Head of caudate nucleus (tissue), 42 donors: ENCODE data around the gene MRPL40.

Experiments used
- DNase-seq, 42 donors: peaks; one replicate each; pipeline versions ENCODE4 v3.0.0 to v3.0.0-alpha.2; 2020 to 2021; ENCODE audit warnings: mixed read lengths in 7 of 42
- intact Hi-C: fragments of 100-400 bp; cut with DNase I; formaldehyde crosslinking; loops from one replicate; pipeline ENCODE4 v1.15.0; 2022

MRPL40 gene

DNA sequence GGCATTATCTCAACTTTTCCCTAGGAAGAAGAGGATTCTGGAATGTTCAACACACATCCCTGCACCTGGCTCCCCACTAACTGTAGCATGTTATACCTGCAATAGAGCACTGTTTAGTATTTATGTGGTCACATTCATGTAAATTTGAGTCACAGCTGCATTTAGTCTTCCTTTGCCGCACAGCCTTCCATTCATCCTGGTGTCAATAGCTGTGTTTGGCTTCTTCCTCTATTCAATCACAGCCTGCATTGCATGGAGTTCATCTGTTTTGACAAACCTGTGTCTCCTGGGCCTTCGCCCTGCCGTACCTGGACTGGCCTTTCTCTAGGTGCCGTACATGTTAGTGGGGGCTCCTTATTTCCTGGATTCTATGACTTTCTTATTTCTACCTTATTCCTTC, 19.2 kb downstream of the MRPL40 start:
- intact Hi-C loops = no loop called here
- DNase-seq = no peak

DNA sequence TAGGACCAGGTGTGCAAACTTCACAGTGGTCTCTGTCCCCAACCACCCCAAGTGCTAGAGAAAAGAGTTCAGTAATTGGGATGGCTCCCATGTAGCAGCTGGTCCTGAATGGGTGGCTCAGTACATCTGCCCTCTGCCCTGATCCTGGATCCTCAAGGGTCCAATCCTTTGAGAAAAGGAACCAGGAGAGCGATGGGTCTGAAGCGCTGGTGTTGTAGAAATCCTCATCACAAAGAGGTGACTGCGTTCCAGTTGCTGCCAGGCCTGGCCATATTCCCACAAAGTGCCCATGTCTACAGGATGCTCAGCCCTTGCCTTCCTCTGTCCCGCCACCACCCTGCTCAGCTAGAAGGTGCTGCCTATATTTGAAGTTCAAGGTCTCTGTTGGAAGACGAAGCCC, 21.4 kb downstream of the MRPL40 start:
- intact Hi-C loops = no loop called here
- peak in 1 of 42 donors; percentile 8 for DNase-seq

DNA sequence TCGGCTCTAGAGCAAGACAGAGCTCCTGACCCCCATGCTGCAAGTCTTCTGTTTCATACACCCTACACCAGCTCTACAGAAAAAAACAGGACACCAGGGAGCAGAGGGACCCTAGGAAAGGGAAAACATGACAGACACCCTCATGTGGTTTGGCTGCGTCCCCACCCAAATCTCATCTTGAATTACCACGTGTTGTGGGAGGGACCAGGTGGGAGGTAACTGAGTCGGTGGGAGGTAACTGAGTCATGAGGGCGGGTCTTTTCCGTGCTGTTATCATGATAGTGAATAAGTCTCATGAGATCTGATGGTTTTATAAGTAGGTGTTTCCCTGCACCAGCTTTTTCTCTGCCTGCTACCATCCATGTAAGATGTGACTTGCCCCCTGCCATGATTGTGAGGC, 21.8 kb downstream of the MRPL40 start:
- DNase-seq = peak in 1 of 42 donors; percentile 21
- intact Hi-C loops = no loop called here

DNA sequence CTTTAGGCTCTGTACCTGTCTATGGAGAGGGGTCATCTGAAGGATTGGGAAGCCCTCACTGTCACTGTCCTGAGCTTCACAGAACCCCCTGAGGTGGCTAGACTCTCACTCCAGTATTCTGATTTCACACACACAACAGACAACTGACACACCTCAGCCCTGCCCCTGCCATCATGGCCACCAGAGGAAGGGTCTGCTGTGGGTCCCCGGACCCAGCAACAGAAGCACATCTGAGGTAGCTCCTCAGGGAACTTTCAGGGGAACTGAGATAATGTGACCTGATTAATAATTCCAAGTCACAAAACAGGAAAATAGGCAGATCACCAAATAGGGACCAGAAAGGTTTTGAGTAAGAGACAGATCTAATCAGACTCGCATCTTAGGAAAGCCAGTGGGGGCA, 22.7 kb downstream of the MRPL40 start:
- intact Hi-C loops = no loop called here
- no peak for DNase-seq

GRCh38 chr22:19455585-19456370, 23.4 kb downstream of the MRPL40 start:
- intact Hi-C loops = no loop called here

GRCh38 chr22:19456541-19456940, 24.2 kb downstream of the MRPL40 start:
- intact Hi-C loops = no loop called here
- DNase-seq = no peak

More at GRCh38 chr22:19455585-19456370, 23.4 kb downstream of the MRPL40 start:
- DNase-seq = no peak

DNA sequence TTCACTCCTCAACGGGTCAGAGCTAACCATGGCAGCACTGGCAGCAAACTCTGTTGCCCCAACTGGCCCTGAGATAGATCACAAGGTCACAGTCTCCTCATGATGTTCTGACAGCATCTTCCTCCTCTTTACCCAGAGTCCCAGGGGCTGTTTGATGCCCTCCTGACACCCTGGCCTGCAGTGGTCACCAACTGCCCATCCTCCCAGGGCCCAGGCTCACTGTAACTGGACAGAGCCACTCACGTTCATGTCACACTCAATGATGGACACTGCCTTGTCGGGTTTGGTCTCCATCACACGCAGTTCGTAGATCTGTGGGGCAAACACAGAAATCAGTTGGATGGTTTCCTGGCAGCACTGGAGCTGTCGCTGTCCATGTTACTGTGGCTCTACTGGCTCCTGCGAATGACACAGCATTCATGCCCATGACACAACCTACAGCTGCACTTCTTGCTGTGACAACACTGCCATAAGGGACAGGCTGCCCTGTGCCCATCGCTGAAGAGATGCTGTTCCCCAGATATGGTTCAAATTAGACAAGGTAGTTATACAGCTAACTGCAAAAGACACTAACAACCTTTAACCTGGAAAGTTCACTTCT, 25.6 kb downstream of the MRPL40 start:
- intact Hi-C loops = no loop called here
- no peak for DNase-seq

- intact Hi-C loops = no loop called here
- no peak for DNase-seq
Observed at GRCh38 chr22:19460036-19460435, 27.7 kb downstream of the MRPL40 start.

DNA sequence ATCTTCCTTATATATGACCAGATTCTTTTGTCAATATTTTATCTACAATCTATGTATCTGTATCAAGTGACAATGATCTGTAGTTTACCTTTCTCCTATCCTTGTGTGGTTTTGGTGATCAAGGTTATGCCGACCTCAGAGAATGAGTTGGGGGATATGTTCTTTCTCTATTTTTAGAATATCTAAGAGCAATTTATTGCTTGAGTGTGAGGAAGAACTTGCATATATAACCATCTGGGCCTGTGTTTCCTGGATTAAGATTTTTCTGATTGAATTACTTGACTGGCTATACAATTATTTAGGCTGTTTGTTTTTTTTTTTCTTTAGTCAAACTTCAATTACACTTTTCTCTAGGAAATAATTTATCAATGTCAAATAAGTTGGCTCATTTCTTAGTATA, 29.2 kb downstream of the MRPL40 start:
- no peak for DNase-seq
- intact Hi-C loops = no loop called here

DNA sequence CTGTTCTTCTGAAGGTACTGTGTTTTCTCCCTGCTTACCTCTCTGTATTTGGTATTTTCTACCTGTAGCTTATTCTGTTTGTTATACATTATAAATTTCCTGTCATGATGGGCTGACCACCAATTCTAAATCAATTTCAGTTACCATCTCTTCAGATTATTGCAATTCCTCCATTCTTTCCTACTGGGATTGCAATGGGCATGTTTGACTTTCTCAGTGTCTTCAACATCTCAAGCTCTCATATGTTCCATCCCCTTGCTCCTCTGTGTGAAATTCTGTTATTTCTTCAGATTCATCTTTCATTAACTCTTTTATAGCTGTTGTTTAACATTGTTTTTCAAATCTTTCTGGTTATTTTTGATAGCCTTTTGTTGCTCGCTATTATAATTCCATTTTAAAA, 30.7 kb downstream of the MRPL40 start:
- no peak for DNase-seq
- intact Hi-C loops = no loop called here

DNA sequence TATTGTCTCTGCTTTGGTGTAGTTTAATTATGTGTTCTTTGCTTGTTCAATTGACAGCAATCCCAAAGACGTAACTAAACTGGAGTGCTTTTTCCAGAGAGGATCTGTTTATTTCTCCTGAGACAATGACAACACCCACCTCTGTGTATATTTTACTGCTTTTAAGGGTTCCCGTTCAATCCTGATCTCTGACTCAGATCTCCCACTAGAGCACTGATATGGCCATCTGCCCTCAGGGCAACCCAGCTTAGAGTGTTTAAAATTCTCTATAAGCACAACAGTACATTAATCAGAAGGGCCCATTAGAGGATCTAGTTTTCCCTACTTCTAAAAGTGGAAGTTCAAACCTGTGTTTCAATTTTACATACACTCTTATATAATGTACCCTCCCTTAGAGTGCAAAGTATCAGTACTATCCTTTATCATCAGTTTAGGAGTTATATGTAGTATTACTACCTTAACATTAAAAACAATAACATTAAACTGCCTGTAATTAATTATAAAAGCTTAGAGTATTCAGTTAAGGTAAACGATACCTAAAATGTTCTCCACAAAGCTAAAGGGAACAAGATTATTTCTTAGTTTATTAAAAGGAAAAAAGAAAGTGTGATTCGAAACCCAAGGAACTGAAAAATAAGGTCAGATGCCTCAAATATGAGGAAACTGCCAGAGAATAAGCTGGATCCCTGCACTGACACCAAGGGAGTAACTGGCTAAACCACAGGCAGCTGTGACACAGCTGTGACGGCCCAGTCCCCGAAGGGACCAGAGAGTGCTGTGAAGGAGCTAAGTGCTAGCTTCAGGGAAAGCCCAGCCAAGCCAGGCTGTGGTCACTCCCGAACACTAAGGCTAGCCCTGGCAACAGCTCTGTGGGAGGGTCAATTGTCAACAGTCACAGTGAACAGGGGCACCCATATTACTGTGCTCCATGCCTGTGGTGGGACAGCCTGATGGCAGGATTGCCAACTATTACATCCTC, 31.4 kb downstream of the MRPL40 start:
- intact Hi-C loops = no loop called here
- no peak for DNase-seq

GRCh38 chr22:19464546-19464945, 32.2 kb downstream of the MRPL40 start:
- intact Hi-C loops = no loop called here
- DNase-seq = no peak

DNA sequence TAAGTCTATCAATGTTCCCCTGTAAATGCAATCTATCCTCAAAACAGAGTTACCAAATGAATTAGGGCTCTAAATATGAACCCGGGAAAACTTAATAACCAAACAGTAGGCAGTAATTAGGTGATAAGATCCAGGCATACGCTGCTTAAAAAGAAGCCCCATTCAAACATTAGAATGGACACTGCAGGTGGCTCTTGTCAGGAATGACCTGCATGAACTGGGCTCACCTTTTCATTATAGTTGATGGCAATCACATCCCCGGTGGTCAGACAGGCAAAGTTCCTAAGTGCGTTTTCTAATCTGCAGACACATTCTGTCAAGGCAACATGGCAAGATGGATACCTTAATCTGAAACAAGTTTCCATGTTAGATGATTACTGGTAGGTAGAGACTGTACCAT, 32.6 kb downstream of the MRPL40 start:
- intact Hi-C loops = no loop called here
- DNase-seq = no peak

DNA sequence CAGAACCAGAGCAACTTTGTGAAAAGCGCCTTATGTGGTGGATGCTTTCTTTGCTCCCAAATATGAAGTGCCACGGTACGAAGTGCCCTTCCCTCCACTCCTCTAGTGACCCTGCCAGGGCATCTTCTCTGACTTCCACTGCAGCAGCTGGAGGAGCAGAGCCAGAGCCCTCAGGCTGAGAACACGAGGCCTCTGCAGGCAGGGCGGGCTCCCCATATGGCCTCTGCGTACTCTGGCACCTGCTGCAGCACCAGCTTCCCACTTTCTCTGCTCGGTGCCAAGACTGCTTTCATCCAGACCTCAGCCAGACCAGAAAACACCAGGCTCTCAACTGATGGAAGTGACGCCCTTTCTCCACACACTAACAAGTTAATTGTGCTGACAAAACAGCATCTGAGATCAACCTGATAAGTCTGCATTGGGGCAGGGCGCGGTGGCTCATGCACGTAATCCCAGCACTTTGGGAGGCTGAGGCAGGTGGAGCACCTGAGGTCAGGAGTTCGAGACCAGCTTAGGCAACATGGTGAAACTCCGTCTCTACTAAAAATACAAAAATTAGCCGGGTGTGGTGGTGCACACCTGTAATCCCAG, 33.9 kb downstream of the MRPL40 start:
- intact Hi-C loops = no loop called here
- no peak for DNase-seq

DNA sequence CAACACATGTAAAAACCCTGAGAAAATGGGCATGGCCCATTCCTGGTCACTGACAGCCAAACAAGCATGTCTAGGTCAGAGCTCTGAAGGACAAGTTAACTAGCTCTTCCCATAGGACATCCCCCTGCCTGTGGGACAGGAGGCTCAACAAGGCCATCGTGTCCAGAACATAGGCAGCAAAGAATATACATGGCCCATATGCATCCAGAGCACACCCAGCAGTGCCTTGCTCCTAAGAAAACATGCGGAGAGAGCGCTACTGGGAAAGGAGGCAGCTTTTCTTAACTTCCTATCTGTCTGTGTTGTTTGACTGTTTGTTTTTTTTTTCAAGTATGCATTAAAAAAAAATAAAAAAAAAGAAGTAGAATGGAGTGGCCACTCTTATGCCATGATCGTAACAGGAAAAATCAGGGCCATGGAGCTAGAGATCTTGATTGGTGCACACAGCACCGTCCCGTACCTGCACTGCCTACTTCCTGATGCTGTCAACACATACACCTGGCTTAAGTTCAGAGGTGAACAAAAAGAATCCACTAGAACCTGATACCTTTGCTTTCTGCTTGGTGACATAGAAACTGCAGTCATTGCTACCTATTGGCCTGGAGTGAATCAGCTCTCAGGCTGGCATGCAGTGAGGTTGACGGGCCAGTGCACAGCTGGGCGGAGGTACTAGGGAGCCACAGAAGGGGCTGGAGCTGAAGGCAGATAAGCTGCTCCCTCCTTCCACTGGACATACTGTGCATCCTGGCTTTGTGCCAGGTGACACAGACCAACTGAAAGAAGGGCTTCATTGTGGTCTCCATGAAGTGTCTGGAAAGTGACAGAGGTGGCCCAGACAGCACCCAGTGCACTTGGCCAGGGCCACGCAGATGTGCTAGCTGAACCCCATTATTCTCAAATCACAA, 34.8 kb downstream of the MRPL40 start:
- intact Hi-C loops = no loop called here
- peak in 1 of 42 donors; percentile 52 for DNase-seq

DNA sequence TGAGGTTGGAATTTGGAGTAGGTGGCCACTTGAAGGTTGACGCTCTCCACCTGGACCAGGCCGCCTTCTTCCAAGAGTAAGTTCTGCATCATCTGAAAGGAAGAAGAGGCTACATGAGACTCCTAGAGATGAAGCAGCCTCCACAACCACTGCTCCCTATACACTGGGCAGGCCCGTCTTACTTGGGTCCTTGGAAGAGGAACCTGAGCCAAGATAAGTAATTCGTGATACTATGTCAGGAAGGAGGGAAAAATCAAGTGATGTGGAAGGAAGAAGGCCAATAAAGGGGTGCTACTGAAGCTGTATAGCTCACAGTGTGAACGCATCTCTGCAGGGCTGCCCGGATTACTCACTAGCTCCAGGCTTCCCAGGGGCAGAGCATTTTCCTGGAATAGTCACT, 35.6 kb downstream of the MRPL40 start:
- intact Hi-C loops = no loop called here
- no peak for DNase-seq

DNA sequence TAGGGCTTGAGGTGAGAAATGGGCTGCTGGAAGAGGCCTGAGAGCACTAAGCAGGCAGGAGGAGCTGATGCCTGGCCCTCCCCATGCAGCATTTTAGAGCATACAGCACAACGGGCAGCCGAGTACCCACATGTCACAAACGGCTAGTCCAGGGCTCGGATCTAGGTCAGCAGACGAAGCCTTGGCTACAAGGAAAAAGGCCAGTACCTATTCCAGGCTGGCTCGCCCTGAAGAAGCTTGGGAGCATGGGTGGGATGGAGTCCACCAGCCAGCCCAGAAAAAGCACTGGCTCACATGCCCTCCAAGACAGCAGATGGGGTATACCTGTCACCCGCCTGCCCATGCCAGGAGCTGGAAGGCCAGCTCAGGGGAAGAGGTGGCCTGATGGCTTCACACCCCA, 37.1 kb downstream of the MRPL40 start:
- intact Hi-C loops = no loop called here
- no peak for DNase-seq

DNA sequence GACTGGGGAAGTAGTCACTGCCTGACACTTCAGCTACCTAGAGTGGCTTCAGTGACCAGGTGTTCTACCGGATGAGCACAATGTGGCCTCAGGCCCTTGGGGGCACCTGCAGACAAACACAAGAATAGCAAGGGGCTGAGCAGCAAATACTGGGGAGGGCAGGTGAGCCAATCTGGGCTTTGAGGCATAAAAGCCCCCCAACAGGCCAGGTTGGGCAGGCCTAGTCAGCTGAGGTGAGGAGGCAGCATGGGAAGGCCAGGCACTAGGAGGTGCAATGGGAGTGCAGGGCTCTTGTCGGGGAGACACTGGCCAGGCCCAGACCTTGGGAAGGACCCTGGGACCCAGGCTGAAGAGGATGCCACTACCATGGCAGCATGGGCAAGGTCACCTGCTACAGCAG, 37.7 kb downstream of the MRPL40 start:
- DNase-seq = no peak
- intact Hi-C loops = no loop called here

DNA sequence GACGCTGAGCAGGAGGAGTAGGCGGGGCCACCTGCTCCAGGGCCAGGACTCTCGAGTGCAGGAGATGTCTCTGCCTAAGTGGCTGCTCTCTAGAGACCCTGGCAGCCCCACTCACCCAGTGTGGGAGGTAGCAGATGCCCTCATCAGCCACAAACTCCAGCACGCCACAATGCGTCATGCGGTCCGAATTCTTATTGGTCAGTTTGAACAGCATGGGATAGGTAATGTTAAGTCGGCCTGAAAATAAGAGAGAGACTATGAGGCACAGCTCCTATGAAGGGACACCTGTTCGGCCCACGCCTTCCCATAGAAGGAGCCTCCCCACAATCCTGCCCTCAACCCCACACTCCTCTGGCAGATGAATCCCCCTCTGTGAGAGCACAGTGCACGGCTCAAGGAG, 39.2 kb downstream of the MRPL40 start:
- no peak for DNase-seq
- intact Hi-C loops = no loop called here
